ENCODE results near the gene CHST10.

The CHST10 gene

GRCh38 chr2:100413571-100413970 lies 3.9 kb downstream of the CHST10 start:
- no peak for DNase-seq

GRCh38 chr2:100412881-100413321 lies 4.6 kb downstream of the CHST10 start:
- no peak for DNase-seq

- DNase-seq, result no peak
Measured at GRCh38 chr2:100412466-100412865, 5.0 kb downstream of the CHST10 start.

GRCh38 chr2:100411841-100412292 lies 5.6 kb downstream of the CHST10 start:
- DNase-seq, result no peak

GRCh38 chr2:100409975-100410647 lies 7.4 kb downstream of the CHST10 start:
- no peak for DNase-seq

GRCh38 chr2:100409461-100409860 lies 8.0 kb downstream of the CHST10 start:
- DNase-seq, result no peak

- DNase-seq, result no peak
Measured at GRCh38 chr2:100408941-100409340, 8.5 kb downstream of the CHST10 start.

GRCh38 chr2:100408104-100408503 lies 9.4 kb downstream of the CHST10 start:
- no peak for DNase-seq

GRCh38 chr2:100407563-100407962 lies 9.9 kb downstream of the CHST10 start:
- no peak for DNase-seq

- no peak for DNase-seq
Measured at GRCh38 chr2:100407073-100407472, 10.4 kb downstream of the CHST10 start.

GRCh38 chr2:100406120-100406508 lies 11.4 kb downstream of the CHST10 start:
- no peak for DNase-seq

GRCh38 chr2:100405403-100406119 lies 11.9 kb downstream of the CHST10 start:
- DNase-seq, result no peak

GRCh38 chr2:100404411-100404810 lies 13.1 kb downstream of the CHST10 start:
- no peak for DNase-seq

- DNase-seq, result no peak
Measured at GRCh38 chr2:100403722-100404121, 13.7 kb downstream of the CHST10 start.

GRCh38 chr2:100401268-100401667 lies 16.2 kb downstream of the CHST10 start:
- DNase-seq, result no peak

GRCh38 chr2:100399714-100400113 lies 17.8 kb downstream of the CHST10 start:
- DNase-seq, result no peak

GRCh38 chr2:100397976-100398375 lies 19.5 kb downstream of the CHST10 start:
- no peak for DNase-seq

GRCh38 chr2:100397118-100397860 lies 20.2 kb downstream of the CHST10 start:
- no peak for DNase-seq

- DNase-seq, result no peak
Measured at GRCh38 chr2:100396483-100396882, 21.0 kb downstream of the CHST10 start.

GRCh38 chr2:100395532-100396350 lies 21.7 kb downstream of the CHST10 start:
- DNase-seq, result no peak

GRCh38 chr2:100394111-100394641 lies 23.3 kb downstream of the CHST10 start:
- no peak for DNase-seq

GRCh38 chr2:100393362-100393761 lies 24.1 kb downstream of the CHST10 start:
- DNase-seq, result no peak
